GM12878 (cell line): ENCODE measurements around the gene UFSP2. TPM values are rescaled to one million over a fixed set of nuclear protein-coding genes. Genes with fewer than 3 reads are reported as not detected.

ENCODE experiments used
- ATAC-seq: fragments of 200-7000 bp; cut with Tn5 transposase; 3 replicates; pipeline ENCODE4 v1.9.1; 2020; ENCODE audit warnings: mild to moderate bottlenecking, moderate library complexity
- BruUV-seq: library from RNA; stranded (reverse); fragments of 400-500 nt; replicated peaks from 2 replicates; lab custom pipeline; 2021; lab: Mats Ljungman, UMichigan
- CTCF ChIA-PET: fragments of 300-600 bp; sonication (Branson Sonifier 250); formaldehyde crosslinking; extraction: SDS; loops from one replicate; lab custom pipeline; 2021; ENCODE audit warnings: inconsistent platforms; lab: Yijun Ruan, JAX
- POLR2A ChIA-PET: fragments of 350-600 bp; formaldehyde crosslinking; extraction: SDS; loops from one replicate; lab custom pipeline; 2021; ENCODE audit warnings: inconsistent platforms; lab: Charles Lee
- RAD21 ChIA-PET: fragments of 300-600 bp; sonication (Branson Sonifier 250); formaldehyde crosslinking; loops from one replicate; lab custom pipeline; 2023; ENCODE audit warnings: antibody characterized with exemption; ENCODE audit not compliant: unreplicated experiment; lab: Charles Lee
- SMC1A ChIA-PET: fragments of 300-600 bp; sonication (Branson Sonifier 250); formaldehyde crosslinking; loops from one replicate; lab custom pipeline; 2023; ENCODE audit not compliant: unreplicated experiment, uncharacterized antibody; lab: Charles Lee
- DNase-seq: peaks from one replicate; pipeline ENCODE4 v3.0.0-alpha.2; 2011; ENCODE audit warnings: low read depth, low spot score
- FAIRE-seq: peaks from 3 replicates; lab custom pipeline; 2011; peaks lifted over from hg19 to GRCh38; lab: Jason Lieb, UNC
- H2AFZ ChIP-seq: 2 replicates; pipeline ENCODE4 v1.6.0; 2011; ENCODE audit warnings: low read depth, low read length, control low read depth; ENCODE audit not compliant: control insufficient read depth
- H3K27ac ChIP-seq: 2 replicates; pipeline ENCODE4 v1.5.1; 2011; ENCODE audit warnings: control low read depth; ENCODE audit not compliant: control insufficient read depth, insufficient read depth
- H3K27me3 ChIP-seq, 2 experiments: replicated peaks in 1 of 2; 2 replicates each; pipeline versions ENCODE4 v1.6.0 to v1.6.1; 2011; ENCODE audit warnings: low read length in 1 of 2; ENCODE audit not compliant: control insufficient read depth in 2 of 2, insufficient read depth in 2 of 2
- H3K36me3 ChIP-seq, 2 experiments: 2 replicates each; pipeline ENCODE4 v1.5.1; 2011; ENCODE audit warnings: low read length in 1 of 2; ENCODE audit not compliant: control insufficient read depth in 2 of 2, insufficient read depth in 2 of 2
- H3K4me1 ChIP-seq: 2 replicates; pipeline ENCODE4 v1.6.1; 2011; ENCODE audit warnings: mild to moderate bottlenecking, low read length, moderate library complexity, mixed read lengths; ENCODE audit not compliant: control insufficient read depth, insufficient read depth
- H3K4me2 ChIP-seq: 2 replicates; pipeline ENCODE4 v1.6.0; 2011; ENCODE audit warnings: control low read depth; ENCODE audit not compliant: control insufficient read depth, insufficient read depth
- H3K4me3 ChIP-seq: fragments of 200-600 bp; sonication (generic); 2 replicates; pipeline ENCODE4 v1.5.1; 2016
- H3K79me2 ChIP-seq: 2 replicates; pipeline ENCODE4 v1.6.0; 2011; ENCODE audit warnings: low read length; ENCODE audit not compliant: control insufficient read depth, insufficient read depth
- H3K9ac ChIP-seq: 2 replicates; pipeline ENCODE4 v1.8.0; 2011; ENCODE audit warnings: low read length, control low read depth, mixed read lengths; ENCODE audit not compliant: control insufficient read depth, insufficient read depth
- H3K9me3 ChIP-seq: replicated peaks from 3 replicates; pipeline ENCODE4 v1.5.1; 2011; ENCODE audit warnings: mild to moderate bottlenecking, low read length; ENCODE audit not compliant: control insufficient read depth, insufficient read depth
- H4K20me1 ChIP-seq: 2 replicates; pipeline ENCODE4 v1.6.0; 2011; ENCODE audit not compliant: control insufficient read depth, insufficient read depth
- KDM1A ChIP-seq: fragments of 200-600 bp; sonication (generic); IDR thresholded peaks from 2 replicates; pipeline ENCODE4 v1.6.1; 2016; ENCODE audit warnings: borderline replicate concordance
- TBL1XR1 ChIP-seq: IDR thresholded peaks from 2 replicates; pipeline ENCODE4 v1.6.1; 2012; ENCODE audit warnings: low read depth, low read length, improper control_type of control experiment
- WGBS: methylation state at CpG from one replicate; pipeline ENCODE4 v1.1.6; 2016; ENCODE audit warnings: low lambda C conversion rate; ENCODE audit not compliant: insufficient replicate concordance, insufficient coverage; ENCODE audit errors: missing lambda C conversion rate; 5-methylcytosine and 5-hydroxymethylcytosine counted together
- in situ Hi-C: fragments of 300-500 bp; cut with MboI; formaldehyde crosslinking; loops from 9 replicates; pipeline ENCODE4 v1.14.3; 2018; ENCODE audit warnings: mixed read lengths
- intact Hi-C: fragments of 100-400 bp; cut with micrococcal nuclease; formaldehyde crosslinking; loops from one replicate; pipeline ENCODE4 v1.14.2; 2022; ENCODE audit not compliant: unreplicated experiment
- polyA plus RNA-seq, 11 experiments: library from polyadenylated mRNA; depleted of rRNA in 4 of 11; unstranded in 6 of 11; stranded (reverse) in 5 of 11; fragments of >200 nt; fragmentation: Nextera tagmentation in 4 of 11; fragmentation: Illumina TruSeq in 1 of 11; extraction: Ambion mirVana in 4 of 11; extraction: Trizol in 1 of 11; gene quantifications; 1 replicate in 1 of 11; 2 replicates in 10 of 11; pipeline versions ENCODE4 v1.2.1 to v1.2.3, GENCODE V29; 2011 to 2016; ENCODE audit warnings: inconsistent platforms in 2 of 11, missing spikeins in 2 of 11, low read depth in 1 of 11
- total RNA-seq, 4 experiments: library from RNA; depleted of rRNA in 3 of 4; stranded (reverse); fragments of >200 nt in 3 of 4; fragmentation: Illumina TruSeq in 1 of 4; extraction: Trizol in 1 of 4; gene quantifications; 2 replicates each; pipeline versions ENCODE4 v1.2.1 to v1.2.3, GENCODE V29; 2013 to 2021

UFSP2 gene
- total and polyA plus RNA-seq, 10 of the 15 experiments (the other 5 are each of a cell fraction or from before 2014, with no cell fraction given), result 25.4 to 53.1 (median 37.7) TPM

DNA sequence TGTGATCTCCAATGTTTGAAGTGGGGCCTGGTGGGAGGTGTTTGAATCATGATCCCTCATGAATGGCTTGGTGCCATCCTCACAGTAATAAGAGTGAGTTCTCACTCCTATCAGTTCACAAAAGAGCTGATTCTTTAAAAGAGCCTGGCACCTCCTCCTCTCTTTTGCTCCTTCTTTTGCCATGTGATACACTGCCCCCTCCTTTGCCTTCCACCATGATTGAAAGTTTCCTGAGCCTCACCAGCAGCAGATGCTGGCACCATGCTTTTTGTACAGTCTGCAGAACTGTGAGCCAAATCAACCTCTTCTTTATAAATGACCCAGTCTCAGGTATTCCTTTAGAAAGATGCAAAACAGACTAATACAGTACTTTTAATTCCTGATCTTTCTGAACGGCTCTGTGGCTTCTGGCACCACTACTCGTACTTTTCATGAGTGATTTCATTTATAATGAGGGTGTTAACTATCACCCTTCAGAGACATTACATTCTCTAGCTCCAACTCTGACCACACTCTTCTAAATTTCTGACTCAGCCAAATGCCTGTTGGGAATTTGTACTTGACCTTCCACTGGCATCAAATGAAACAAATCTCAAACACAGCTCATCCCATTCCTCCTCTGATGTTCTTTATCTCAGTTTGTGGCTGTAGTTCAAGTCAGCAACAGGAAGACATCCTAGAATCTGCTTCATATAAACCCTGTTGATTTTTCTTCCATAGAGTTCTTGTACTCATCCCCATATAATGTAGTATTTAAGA lies 4.2 kb downstream of the UFSP2 start:
- ATAC-seq (no peak), DNase-seq (no peak), FAIRE-seq (no peak)
- Histone ChIP-seq H3K9ac (no peak overlapping the region), H3K36me3 (peaks cover 0 to 11% of the 10 kb centered on the region in 2 experiments; a peak in 2 of 4 replicates), H3K27ac (no peak overlapping the region), H3K79me2 (peaks cover 15% of the 10 kb centered on the region), H3K27me3 (no peaks in the 10 kb centered on the region), H3K4me1 (no peaks in the 10 kb centered on the region), H4K20me1 (no peaks in the 10 kb centered on the region), H3K4me2 (no peak overlapping the region), H3K4me3 (no peak overlapping the region), H3K9me3 (no peaks in the 10 kb centered on the region), H2AFZ (no peak overlapping the region)
- ChIA-PET SMC1A (interaction anchor here (0.9 to 1.0 kb wide), 3 partner anchors 10 to 22 kb away, joined by 3 to 4 read pairs (median 3); no protein-coding TSS in a partner anchor), CTCF (interaction anchor here (1.2 to 1.6 kb wide), 2 partner anchors 51 to 177 kb away, joined by 3 read pairs; no protein-coding TSS in a partner anchor), RAD21 (interaction anchor here (1.5 kb wide), 1 partner anchor 17 kb away, joined by 4 read pairs; no protein-coding TSS in a partner anchor), POLR2A (no interaction called here)
- no TSS peak for BruUV-seq
- intact Hi-C loops, result no loop called here
- no peak for TF ChIP-seq KDM1A
- 30% methylated on average over 2 of the region's 2 CpGs for WGBS
- in situ Hi-C loops, result no loop called here

DNA sequence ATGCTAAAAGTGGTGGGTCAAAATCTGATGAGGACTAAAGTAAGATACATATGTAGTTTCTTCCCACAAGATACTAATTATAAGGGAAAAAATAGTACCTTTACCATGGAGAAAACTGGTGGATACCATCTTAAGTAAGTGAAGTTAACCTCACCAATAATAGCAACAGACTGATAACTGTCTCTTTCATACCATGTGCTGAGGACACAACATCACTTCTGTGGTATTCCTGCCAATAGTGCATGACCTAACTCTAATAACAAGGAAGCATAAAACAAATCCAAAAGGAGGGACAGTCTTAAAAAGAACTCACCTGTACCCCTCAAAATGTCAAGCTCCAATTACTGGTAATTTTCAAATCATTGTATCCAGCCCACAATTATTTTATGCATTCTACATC lies 8.8 kb downstream of the UFSP2 start:
- no peak for FAIRE-seq
- H3K36me3 ChIP-seq, result peaks cover 0 to 32% of the 10 kb centered on the region in 2 experiments; a peak in 3 of 4 replicates

More for the DNA sequence above, 8.8 kb downstream of the UFSP2 start:
- no peak for DNase-seq
- TF ChIP-seq TBL1XR1, result no peak
- TF ChIP-seq, all 136 proteins: peak for 0
- Histone ChIP-seq H3K9me3 (no peaks in the 10 kb centered on the region), H4K20me1 (no peaks in the 10 kb centered on the region), H3K4me3 (no peak overlapping the region), H3K27me3 (no peaks in the 10 kb centered on the region), H3K79me2 (no peaks in the 10 kb centered on the region), H3K4me2 (no peak overlapping the region), H3K27ac (no peak overlapping the region), H3K4me1 (no peaks in the 10 kb centered on the region), H2AFZ (no peak overlapping the region), H3K9ac (no peak overlapping the region)
- no TSS peak for BruUV-seq
- ATAC-seq, result no peak
- in situ Hi-C loops, result no loop called here
- intact Hi-C loops, result no loop called here
- ChIA-PET POLR2A (no interaction called here), SMC1A (interaction anchor here (1.5 kb wide), 1 partner anchor 14 kb away, joined by 3 read pairs; no protein-coding TSS in a partner anchor), CTCF (interaction anchor here (0.6 to 1.2 kb wide), 3 partner anchors 11 to 220 kb away, joined by 3 to 4 read pairs (median 4); no protein-coding TSS in a partner anchor), RAD21 (interaction anchor here (0.6 to 1.0 kb wide), 2 partner anchors 9 to 10 kb away, joined by 3 read pairs; partner anchors contain the start of gene UFSP2)
